GM21529 (cell line): ENCODE results near the gene TMEM8B.

Source experiments
- ATAC-seq: cut with Tn5 transposase; IDR thresholded peaks from one replicate; pipeline ENCODE4 v1.9.1; 2021; ENCODE audit not compliant: unreplicated experiment

The TMEM8B gene

GRCh38 chr9:35829084-35829763 is at the start of gene TMEM8B:
TMEM8B (plus strand) TSS chr9:35829228; CDS start chr9:35829448, 220 bp downstream.
- ATAC-seq = peak; percentile 78

- no peak for ATAC-seq
Observed at GRCh38 chr9:35781066-35781465, 48.0 kb upstream of the TMEM8B start.

GRCh38 chr9:35783418-35783817 is 45.6 kb upstream of the TMEM8B start:
- ATAC-seq = no peak

- ATAC-seq = no peak
Observed at GRCh38 chr9:35789541-35789940, 39.5 kb upstream of the TMEM8B start.

GRCh38 chr9:35790025-35790384 is 39.0 kb upstream of the TMEM8B start:
- ATAC-seq = no peak

GRCh38 chr9:35790385-35791296 is 38.4 kb upstream of the TMEM8B start:
- ATAC-seq = no peak

GRCh38 chr9:35791297-35791921 is 37.6 kb upstream of the TMEM8B start, which contains the start of gene NPR2:
NPR2 (plus strand) TSS chr9:35791591; CDS start chr9:35792409, 818 bp downstream.
- ATAC-seq = no peak

- no peak for ATAC-seq
Observed at GRCh38 chr9:35792024-35792813, 36.8 kb upstream of the TMEM8B start.

GRCh38 chr9:35792826-35793225 is 36.2 kb upstream of the TMEM8B start:
- no peak for ATAC-seq

GRCh38 chr9:35793461-35793860 is 35.6 kb upstream of the TMEM8B start:
- ATAC-seq = no peak

- ATAC-seq = no peak
Observed at GRCh38 chr9:35795695-35796094, 33.3 kb upstream of the TMEM8B start.

GRCh38 chr9:35797311-35798109 is 31.5 kb upstream of the TMEM8B start:
- ATAC-seq = no peak

GRCh38 chr9:35798658-35799374 is 30.2 kb upstream of the TMEM8B start:
- no peak for ATAC-seq

GRCh38 chr9:35800530-35800929 is 28.5 kb upstream of the TMEM8B start:
- ATAC-seq = no peak

GRCh38 chr9:35801328-35802128 is 27.5 kb upstream of the TMEM8B start:
- no peak for ATAC-seq

GRCh38 chr9:35806101-35806500 is 22.9 kb upstream of the TMEM8B start:
- ATAC-seq = no peak

- no peak for ATAC-seq
Observed at GRCh38 chr9:35808433-35808832, 20.6 kb upstream of the TMEM8B start.

GRCh38 chr9:35810122-35810521 is 18.9 kb upstream of the TMEM8B start:
- no peak for ATAC-seq
